Nephron (organoid): ENCODE results near the gene VIPR2.
"Not testable (repeated sequence)": the region's sequence is repeated elsewhere in the genome, so short reads cannot be mapped to it uniquely, and the experiment has no call there.

ENCODE experiments used
- H3K27ac Mint-ChIP-seq, 3 experiments: 2 replicates each; pipeline ENCODE4 v1.8.0; 2020; ENCODE audit warnings: mixed read lengths in 3 of 3, mild to moderate bottlenecking in 2 of 3, moderate library complexity in 1 of 3
- H3K27me3 Mint-ChIP-seq: 2 replicates; pipeline ENCODE4 v1.8.0; 2021; ENCODE audit warnings: low read depth, mild to moderate bottlenecking, moderate library complexity, mixed read lengths
- H3K36me3 Mint-ChIP-seq: 2 replicates; pipeline ENCODE4 v1.8.0; 2020; ENCODE audit warnings: low read depth, mixed read lengths
- H3K4me1 Mint-ChIP-seq: 2 replicates; pipeline ENCODE4 v1.8.0; 2020; ENCODE audit warnings: mixed read lengths
- H3K4me3 Mint-ChIP-seq, 3 experiments: 2 replicates each; pipeline ENCODE4 v1.8.0; 2020; ENCODE audit warnings: mild to moderate bottlenecking in 3 of 3, mixed read lengths in 3 of 3, moderate library complexity in 2 of 3
- H3K9me3 Mint-ChIP-seq: 2 replicates; pipeline ENCODE4 v1.8.0; 2020; ENCODE audit warnings: mixed read lengths
- TF ChIP-seq, protein P1 (sequence below), 3 experiments: fragments of 200-600 bp; sonication (generic); IDR thresholded peaks; one replicate each; pipeline ENCODE4 v1.5.0; 2021; ENCODE audit warnings: antibody characterized with exemption in 3 of 3; ENCODE audit not compliant: unreplicated experiment in 3 of 3

The VIPR2 gene

DNA sequence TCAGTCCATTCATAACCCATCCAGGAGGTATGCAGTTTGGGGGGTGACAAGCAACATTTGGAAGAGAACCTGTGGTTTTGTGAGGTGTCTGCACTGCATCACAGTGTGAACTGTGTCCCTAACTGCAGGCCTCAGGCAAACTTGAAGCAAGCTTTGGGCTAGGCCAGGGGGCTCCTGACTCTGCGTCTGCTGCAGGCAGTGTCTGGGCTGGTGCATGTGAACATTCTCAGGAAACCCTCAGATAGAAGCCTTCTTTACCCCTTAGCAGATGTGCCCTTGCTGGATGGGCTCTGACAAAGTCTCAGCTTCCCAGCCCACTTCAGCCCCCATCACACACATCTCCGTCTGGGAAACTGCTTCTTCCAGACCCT, 61.0 kb downstream of the VIPR2 start:
- peaks cover 38% of the 10 kb centered on the region for H3K27me3 Mint-ChIP-seq
- no peaks in the 10 kb centered on the region for H3K36me3 Mint-ChIP-seq
- no peak overlapping the region for H3K27ac Mint-ChIP-seq
- no peak overlapping the region for H3K4me3 Mint-ChIP-seq
- TF ChIP-seq, protein P1, sequence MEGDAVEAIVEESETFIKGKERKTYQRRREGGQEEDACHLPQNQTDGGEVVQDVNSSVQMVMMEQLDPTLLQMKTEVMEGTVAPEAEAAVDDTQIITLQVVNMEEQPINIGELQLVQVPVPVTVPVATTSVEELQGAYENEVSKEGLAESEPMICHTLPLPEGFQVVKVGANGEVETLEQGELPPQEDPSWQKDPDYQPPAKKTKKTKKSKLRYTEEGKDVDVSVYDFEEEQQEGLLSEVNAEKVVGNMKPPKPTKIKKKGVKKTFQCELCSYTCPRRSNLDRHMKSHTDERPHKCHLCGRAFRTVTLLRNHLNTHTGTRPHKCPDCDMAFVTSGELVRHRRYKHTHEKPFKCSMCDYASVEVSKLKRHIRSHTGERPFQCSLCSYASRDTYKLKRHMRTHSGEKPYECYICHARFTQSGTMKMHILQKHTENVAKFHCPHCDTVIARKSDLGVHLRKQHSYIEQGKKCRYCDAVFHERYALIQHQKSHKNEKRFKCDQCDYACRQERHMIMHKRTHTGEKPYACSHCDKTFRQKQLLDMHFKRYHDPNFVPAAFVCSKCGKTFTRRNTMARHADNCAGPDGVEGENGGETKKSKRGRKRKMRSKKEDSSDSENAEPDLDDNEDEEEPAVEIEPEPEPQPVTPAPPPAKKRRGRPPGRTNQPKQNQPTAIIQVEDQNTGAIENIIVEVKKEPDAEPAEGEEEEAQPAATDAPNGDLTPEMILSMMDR (IDR thresholded peaks at IDR 0.05; ENCODE audit: unreplicated experiment in 3 of 3), result no peak
- H3K4me1 Mint-ChIP-seq, result no peaks in the 10 kb centered on the region
- no peaks in the 10 kb centered on the region for H3K9me3 Mint-ChIP-seq

DNA sequence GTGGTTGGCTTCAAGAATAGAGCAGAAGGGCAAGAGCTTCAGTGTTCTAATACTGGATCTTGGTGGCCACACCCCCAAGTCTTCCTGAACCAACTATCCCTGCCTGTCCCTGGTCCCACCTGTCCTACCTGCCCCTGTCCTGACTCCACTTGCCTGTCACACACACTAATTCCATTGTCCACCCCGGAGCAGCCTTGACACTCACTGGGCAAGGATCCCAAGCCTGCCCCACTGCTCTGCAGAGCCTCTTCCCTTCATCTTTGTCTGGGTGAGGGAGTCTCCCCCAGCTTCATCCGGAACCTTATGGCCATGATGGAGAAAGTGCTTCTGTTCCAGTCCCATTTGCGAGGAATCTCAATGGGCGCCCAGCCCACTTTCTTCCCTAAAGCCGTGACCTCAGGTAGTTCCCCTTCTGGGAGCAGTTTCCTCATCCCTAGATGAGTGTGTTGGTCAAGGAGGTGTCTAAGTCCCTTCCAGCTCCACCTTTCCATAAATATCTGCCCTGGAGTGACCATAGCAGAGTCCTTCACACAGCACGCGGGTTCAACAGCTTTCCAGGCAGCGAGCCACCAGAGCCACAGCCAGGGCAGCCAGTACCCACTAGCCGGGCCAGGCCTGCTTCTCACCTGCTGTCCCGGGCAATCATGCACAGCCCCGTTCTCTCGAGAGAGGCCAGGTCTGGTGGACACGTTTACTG, 61.5 kb downstream of the VIPR2 start:
- H3K27ac Mint-ChIP-seq, result no peak overlapping the region
- no peaks in the 10 kb centered on the region for H3K36me3 Mint-ChIP-seq
- H3K27me3 Mint-ChIP-seq, result peaks cover 34% of the 10 kb centered on the region
- H3K9me3 Mint-ChIP-seq, result no peaks in the 10 kb centered on the region
- no peak overlapping the region for H3K4me3 Mint-ChIP-seq
- TF ChIP-seq, protein P1 (IDR thresholded peaks at IDR 0.05; ENCODE audit: unreplicated experiment in 3 of 3), result no peak
- no peaks in the 10 kb centered on the region for H3K4me1 Mint-ChIP-seq

DNA sequence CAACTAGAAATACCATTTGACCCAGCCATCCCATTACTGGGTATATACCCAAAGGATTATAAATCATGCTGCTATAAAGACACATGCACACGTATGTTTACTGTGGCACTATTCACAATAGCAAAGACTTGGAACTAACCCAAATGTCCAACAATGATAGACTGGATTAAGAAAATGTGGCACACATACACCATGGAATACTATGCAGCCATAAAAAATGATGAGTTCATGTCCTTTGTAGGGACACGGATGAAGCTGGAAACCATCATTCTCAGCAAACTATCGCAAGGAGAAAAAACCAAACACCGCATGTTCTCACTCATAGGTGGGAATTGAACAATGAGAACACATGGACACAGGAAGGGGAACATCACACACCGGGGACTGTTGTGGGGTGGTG, 62.6 kb downstream of the VIPR2 start:
- not testable (repeated sequence) for H3K36me3 Mint-ChIP-seq, H3K27ac Mint-ChIP-seq, H3K4me1 Mint-ChIP-seq, H3K4me3 Mint-ChIP-seq, H3K9me3 Mint-ChIP-seq
- H3K27me3 Mint-ChIP-seq, result peaks cover 27% of the 10 kb centered on the region

DNA sequence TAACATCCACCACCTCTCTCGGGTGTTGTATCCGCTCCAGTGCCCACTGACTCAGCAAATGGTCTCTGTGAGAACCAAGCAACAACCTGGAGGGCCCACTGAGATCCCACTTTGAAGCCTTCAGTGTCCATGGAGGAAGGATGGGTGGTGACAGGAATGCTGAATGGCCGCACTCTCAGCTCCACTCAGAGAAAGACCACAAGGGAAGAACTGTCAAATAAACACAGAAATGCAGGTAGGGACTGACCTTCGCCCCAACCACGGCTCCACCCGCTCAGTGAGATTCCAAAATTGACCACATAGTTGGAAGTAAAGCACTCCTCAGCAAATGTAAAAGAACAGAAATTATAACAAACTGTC, 65.8 kb downstream of the VIPR2 start:
- H3K4me3 Mint-ChIP-seq, result no peak overlapping the region
- TF ChIP-seq, protein P1 (IDR thresholded peaks at IDR 0.05; ENCODE audit: unreplicated experiment in 3 of 3), result no peak
- H3K4me1 Mint-ChIP-seq, result peaks cover 5% of the 10 kb centered on the region
- H3K9me3 Mint-ChIP-seq, result no peaks in the 10 kb centered on the region
- no peaks in the 10 kb centered on the region for H3K36me3 Mint-ChIP-seq
- H3K27ac Mint-ChIP-seq, result no peak overlapping the region
- H3K27me3 Mint-ChIP-seq, result peaks cover 36% of the 10 kb centered on the region

DNA sequence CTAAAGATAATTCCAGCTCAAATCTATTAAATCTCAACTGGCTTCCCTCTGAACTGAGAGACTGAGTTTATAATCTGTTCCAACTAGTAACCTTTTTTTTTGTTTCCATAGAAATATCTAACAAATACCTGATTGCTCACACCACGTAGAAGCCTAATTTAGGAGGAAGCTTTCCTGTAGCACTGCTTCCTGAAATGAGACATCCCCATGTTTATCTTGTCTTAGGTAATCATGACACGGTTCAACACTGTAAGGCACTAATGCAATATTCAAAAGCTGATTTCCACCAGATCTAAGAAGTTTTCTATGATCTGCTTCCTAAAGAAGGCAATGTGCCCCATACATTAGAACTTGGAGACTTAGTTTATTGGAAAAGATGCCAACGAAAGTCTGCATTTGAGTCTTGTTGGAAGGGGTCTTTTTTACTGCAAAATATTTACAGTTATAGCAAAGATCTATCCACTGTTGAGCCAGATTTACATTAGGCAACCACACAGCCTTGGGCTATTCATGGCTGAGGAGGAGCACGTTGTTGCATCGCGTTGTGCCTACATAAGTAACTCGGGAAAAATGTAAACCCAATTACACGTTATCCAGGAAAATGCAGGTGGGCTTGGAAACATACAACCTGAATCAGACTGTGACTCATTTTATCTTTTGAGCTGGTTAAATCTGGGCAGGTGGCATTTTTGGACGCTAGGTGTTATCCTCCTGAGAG, 66.3 kb downstream of the VIPR2 start:
- peaks cover 33% of the 10 kb centered on the region for H3K27me3 Mint-ChIP-seq
- TF ChIP-seq, protein P1 (IDR thresholded peaks at IDR 0.05; ENCODE audit: unreplicated experiment in 3 of 3), result no peak
- H3K4me1 Mint-ChIP-seq, result peaks cover 5% of the 10 kb centered on the region
- no peak overlapping the region for H3K4me3 Mint-ChIP-seq
- no peaks in the 10 kb centered on the region for H3K36me3 Mint-ChIP-seq
- H3K9me3 Mint-ChIP-seq, result no peaks in the 10 kb centered on the region
- no peak overlapping the region for H3K27ac Mint-ChIP-seq

DNA sequence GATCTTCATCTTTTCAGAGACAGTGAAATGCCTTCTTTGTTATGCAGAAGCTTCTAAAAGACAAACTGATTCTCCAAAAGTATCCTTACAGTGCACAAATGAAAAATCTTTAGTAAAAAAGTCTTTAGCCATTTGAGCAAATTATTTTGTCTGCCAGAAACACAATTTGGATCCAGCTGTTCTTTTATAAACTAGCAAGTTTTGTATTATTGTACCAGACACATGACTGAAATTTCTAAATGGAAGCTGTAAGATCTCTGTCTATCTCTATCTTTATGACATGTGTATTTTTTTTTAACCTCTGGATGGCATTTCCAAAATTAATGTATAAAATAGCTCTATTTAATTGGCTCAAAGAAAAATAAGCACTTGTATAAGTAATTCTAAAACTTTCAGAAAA, 68.3 kb downstream of the VIPR2 start:
- no peak overlapping the region for H3K27ac Mint-ChIP-seq
- H3K4me3 Mint-ChIP-seq, result no peak overlapping the region
- peaks cover 5% of the 10 kb centered on the region for H3K4me1 Mint-ChIP-seq
- no peaks in the 10 kb centered on the region for H3K36me3 Mint-ChIP-seq
- TF ChIP-seq, protein P1 (IDR thresholded peaks at IDR 0.05; ENCODE audit: unreplicated experiment in 3 of 3), result no peak
- no peaks in the 10 kb centered on the region for H3K9me3 Mint-ChIP-seq
- H3K27me3 Mint-ChIP-seq, result peaks cover 32% of the 10 kb centered on the region
